GM10847 (cell line): ENCODE data around the gene SNX2.

Experiments
- POLR2A ChIP-seq: IDR thresholded peaks from 2 replicates; pipeline ENCODE4 v1.6.1; 2011; ENCODE audit not compliant: insufficient read length; ENCODE audit errors: extremely low read depth

The SNX2 gene, protein sequence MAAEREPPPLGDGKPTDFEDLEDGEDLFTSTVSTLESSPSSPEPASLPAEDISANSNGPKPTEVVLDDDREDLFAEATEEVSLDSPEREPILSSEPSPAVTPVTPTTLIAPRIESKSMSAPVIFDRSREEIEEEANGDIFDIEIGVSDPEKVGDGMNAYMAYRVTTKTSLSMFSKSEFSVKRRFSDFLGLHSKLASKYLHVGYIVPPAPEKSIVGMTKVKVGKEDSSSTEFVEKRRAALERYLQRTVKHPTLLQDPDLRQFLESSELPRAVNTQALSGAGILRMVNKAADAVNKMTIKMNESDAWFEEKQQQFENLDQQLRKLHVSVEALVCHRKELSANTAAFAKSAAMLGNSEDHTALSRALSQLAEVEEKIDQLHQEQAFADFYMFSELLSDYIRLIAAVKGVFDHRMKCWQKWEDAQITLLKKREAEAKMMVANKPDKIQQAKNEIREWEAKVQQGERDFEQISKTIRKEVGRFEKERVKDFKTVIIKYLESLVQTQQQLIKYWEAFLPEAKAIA

GRCh38 chr5:122774861-122775549 is at the start of gene SNX2:
Gene SNX2 (plus strand): TSS chr5:122775080. CDS start chr5:122775104, 24 bp downstream.
- TF ChIP-seq POLR2A, result peak; percentile 63

DNA sequence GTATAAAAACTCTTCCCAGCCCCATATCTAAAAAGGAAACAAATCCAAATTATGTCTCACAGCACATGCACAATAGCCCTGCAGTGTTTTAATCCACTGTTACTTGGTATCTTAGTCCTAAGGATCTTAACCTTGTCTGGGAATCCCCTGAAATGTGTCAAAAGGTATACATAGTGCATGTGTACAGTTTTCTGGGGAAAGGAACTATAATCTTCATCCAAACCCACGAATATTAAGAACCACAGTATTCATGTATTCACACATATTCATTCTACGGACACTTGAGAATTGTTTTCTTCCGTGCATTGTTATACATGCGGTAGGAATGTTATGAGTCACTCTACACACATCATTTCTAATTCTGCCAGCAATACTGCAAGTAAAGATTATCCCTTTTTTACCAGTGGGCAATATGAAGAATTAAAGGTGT is 47.8 kb upstream of the SNX2 start:
- TF ChIP-seq POLR2A, result no peak

DNA sequence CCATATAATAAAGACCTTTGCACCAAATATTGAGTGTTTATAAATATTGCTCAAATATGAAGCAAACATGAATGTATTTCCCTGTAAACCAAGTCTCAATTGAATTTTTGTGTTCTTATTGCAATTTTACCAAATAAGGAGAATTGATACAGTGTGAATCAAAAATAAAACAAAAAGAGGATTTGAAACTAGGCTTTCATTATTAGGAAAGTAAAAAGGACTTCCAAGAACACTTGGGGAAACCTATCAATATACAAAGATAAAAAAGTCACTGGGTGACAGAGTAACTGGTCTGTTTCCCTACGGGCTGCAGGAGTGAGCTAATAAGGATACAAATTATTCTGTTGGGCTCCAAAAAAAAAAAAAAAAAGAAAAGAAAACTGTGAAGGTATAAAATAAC is 44.8 kb upstream of the SNX2 start:
- TF ChIP-seq POLR2A, result no peak

GRCh38 chr5:122730456-122730855 is 44.4 kb upstream of the SNX2 start:
- no peak for TF ChIP-seq POLR2A

GRCh38 chr5:122736086-122736845 is 38.6 kb upstream of the SNX2 start:
- no peak for TF ChIP-seq POLR2A

- no peak for TF ChIP-seq POLR2A
These were observed 36.8 kb upstream of the SNX2 start for GRCh38 chr5:122738088-122738487.

GRCh38 chr5:122741681-122742080 is 33.2 kb upstream of the SNX2 start:
- TF ChIP-seq POLR2A, result no peak

- no peak for TF ChIP-seq POLR2A
These were observed 31.6 kb upstream of the SNX2 start for GRCh38 chr5:122743261-122743660.

- no peak for TF ChIP-seq POLR2A
These were observed 29.3 kb upstream of the SNX2 start for GRCh38 chr5:122745597-122745996.

DNA sequence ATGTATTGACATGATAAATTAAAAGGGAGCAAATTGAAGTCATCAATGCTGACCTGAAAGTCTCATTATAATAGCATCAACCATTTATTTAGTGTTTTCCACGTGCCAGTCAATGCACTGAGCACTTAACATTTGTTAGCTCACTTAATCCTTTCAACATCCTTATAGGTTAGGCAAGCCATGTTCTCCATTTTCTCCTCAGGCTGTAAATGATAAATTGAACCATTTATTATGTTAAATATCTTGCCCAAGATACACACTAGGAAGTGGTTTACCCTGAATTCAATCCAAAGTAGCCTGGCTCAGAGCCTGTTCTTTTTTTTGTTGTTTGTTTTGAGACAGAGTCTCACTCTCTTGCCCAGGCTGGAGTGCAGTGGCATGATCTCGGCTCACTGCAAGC is 25.0 kb upstream of the SNX2 start:
- TF ChIP-seq POLR2A, result no peak

DNA sequence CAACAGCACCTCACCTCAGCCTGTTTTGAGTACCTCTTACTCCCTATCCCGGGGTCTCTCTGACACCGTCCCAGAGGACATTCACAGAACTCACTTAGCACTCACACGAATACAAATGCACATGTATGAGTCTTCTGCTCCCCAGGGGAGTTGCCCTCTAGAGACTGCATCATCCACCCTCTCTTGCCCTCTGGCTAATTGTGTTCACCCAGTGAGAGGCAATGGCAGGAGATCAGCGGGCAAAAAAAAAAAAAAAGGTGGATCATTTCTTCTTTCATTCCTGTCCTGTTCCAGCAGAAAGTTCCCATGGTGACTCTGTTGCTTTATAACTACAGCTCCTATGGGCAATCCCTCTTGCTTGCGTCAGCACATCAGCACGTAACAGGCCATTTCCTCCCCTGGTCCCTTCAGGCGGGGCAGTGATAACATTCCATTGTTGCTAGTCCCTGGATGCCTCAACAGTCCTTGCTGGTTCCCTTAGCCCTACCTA is 23.5 kb upstream of the SNX2 start:
- TF ChIP-seq POLR2A, result no peak

GRCh38 chr5:122753500-122753899 is 21.4 kb upstream of the SNX2 start:
- TF ChIP-seq POLR2A, result no peak

DNA sequence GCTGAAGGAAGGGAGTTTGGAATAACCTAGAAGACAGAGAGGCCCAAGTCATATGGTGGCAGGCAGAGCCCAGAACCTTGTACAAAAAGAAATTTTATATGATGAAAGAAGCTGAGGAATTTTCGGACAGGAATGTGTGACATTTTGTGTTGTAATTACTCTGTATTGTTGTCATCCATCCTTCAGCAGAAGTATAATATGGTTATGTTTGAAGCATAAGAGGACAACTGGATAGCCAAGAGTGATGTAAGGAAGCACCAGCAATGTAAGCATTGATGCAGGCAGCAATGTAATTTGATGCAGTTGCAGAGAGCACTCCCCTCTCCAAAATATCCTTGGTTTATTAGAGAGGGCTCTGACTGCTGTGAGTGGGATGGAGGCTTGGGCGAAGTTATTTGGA is 19.1 kb upstream of the SNX2 start:
- TF ChIP-seq POLR2A, result no peak

- no peak for TF ChIP-seq POLR2A
These were observed 18.5 kb upstream of the SNX2 start for GRCh38 chr5:122756264-122756911.

DNA sequence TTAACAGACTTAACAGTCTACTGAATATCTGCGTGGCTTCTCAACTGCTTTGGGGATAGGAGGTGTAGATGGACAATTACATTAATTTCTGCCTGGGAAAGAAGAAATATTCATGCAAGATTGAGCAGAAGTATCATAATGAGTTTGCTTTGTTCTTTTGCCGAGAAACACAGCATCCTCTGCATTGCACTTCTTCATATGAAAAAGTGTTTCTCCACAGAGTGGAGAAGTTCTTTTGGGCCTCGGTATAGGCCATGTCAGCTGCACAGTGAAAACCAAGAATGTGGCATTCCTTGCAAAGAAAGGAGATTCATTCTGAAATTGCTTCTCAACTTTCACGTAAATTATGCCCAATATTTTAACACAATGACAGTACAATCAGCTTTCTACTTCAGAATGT is 17.6 kb upstream of the SNX2 start:
- TF ChIP-seq POLR2A, result no peak
